GM18517 (cell line): Measurements from ENCODE around the gene TRMT112.
"Not testable (repeated sequence)": the region's sequence is repeated elsewhere in the genome, so short reads cannot be mapped to it uniquely, and the experiment has no call there.

Experiments used
- ATAC-seq: cut with Tn5 transposase; IDR thresholded peaks from one replicate; pipeline ENCODE4 v1.9.1; 2021; ENCODE audit warnings: mild to moderate bottlenecking, moderate library complexity; ENCODE audit not compliant: unreplicated experiment

The TRMT112 gene

DNA sequence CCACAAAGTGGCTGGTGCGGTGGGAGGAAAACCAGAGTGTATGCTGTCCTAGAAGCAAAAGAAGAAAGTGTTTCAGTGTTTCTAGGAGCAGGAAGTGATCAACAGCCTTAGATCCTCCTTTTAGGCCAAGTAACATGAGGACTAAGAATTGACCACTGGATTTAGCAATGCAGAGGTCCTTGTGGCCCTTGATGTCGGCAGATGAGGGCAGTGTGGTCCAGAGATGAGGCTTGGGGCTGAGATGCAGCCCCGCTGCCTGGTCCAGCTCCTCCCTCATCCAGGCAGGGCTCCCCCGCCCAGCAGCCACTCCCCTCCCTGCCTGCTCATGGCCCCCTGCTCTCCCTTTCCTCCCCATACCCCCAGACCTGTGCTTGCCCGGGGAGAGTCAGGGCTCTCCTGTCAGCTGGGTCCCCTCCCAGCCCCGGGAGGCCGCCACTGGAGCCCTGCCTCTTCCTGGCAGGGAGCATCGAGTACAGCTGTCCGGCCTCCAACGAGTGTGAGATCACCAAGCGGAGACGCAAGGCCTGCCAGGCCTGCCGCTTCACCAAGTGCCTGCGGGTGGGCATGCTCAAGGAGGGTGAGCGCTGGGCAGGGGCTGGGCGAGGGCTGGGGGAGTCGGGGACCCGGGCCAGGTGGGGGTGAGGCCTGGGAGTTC lies 3.7 kb downstream of the TRMT112 start:
- no peak for ATAC-seq

DNA sequence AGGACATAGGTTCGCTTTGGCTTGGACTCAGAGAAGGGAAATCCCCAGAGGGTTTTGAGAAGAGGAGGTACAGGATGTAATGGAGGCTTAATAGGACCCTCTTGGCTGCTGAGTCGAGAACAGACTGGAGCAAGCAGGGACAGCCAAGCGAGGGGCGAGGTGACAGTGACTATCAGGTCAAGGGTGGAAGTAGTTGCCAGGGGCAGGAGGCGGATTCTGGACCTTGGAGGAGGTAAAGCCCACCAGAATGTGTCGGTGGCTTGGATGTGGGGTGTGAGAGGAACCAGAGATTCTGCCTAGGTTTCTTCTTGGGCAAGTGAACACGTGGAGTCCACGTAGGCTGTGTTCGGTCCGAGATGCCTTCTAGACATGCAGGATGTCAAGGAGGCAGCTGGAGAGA lies 4.4 kb downstream of the TRMT112 start:
- ATAC-seq = no peak

DNA sequence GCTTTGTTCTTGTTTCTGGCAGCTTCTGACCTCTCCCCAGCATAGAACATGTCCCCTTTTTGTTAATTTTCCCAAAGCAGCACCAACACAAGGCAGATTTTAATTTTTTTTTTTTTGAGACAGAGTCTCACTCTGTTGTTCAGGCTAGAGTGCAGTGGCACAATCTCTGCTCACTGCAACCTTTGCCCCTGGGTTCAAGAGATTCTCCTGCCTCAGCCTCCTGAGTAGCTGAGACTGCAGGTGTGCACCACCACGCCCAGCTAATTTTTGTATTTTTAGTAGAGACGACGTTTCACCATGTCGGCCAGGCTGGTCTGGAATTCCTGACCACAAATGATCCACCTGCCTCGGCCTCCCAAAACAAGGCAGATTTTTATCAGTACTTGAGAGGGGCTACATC lies 9.6 kb downstream of the TRMT112 start:
- not testable (repeated sequence) for ATAC-seq

DNA sequence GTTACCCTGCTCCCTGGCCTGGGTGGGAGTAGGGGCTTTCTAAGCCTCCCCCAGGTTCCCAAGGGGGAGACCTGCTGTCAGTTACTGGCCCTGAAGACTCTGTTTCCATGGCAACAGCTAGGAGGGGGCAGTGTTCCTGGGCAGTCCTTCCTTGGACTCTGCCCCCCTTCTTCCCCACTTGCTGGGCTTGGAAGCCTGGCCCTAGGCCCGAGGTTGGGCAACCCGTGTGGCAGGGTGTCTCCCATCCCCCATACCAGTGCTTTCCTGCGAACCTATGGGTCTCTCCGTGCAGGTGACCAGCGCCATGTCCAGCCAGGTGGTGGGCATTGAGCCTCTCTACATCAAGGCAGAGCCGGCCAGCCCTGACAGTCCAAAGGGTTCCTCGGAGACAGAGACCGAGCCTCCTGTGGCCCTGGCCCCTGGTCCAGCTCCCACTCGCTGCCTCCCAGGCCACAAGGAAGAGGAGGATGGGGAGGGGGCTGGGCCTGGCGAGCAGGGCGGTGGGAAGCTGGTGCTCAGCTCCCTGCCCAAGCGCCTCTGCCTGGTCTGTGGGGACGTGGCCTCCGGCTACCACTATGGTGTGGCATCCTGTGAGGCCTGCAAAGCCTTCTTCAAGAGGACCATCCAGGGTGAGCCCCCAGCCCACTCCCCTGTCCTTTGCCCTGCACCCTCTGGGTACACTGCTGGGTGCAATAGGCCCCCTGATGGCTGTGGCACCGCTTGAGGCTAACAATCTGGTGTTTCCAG lies 10.3 kb downstream of the TRMT112 start:
- no peak for ATAC-seq

DNA sequence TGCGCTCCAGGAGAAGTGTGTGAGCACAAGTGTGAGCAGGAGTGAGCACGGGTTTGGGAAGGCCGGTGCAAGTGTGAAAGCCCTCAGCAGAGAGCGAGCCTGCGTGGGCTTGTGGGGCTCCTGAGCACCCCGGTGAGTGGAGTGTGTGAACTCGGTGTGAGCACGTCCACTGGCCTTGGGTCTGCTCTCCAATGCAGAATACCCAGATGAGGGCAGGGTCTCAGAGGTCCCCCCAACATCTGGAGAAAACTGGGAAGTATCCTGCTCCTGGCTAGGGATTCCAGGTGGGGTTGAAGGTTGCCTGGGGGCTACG lies 10.8 kb downstream of the TRMT112 start:
- ATAC-seq = no peak

DNA sequence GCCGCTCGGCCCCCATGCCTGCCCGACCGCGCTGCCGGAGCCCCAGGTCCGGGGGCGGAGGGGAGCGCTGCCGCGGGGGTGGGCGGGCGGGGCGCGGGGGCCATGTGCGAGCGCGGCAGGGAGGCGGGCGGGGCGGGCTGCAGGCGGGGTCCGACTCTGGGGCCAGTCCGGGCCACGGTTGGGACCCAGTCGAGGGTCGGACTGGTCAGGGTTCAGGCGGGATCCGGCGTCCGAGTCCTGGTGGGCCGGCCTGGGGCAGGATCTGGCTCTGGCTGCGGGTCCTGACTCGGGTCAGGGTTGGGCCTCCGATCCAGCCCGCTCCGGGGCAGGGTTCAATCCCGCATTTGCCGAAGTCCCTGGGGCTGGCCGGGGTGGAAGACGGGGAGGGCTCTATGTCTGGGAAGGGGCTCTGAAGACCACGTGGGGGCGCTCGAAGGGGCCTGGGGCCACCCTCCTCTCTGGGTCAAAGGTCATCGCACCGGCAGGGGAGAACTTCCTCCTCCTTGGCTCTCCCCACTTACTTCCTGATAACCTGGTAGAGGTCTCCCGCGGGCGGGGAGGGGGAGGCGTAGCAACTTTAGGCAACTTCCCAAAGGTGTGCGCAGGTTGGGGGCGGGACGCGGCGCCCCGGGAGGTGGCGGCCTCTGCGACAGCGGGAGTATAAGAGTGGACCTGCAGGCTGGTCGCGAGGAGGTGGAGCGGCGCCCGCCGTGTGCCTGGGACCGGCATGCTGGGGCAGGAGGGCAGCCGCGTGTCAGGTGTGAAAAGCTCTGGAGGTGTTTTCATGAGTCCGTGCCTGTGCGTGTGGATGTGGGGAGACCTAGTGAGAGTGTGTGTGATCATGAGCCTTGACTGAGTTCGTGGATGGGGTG lies 11.4 kb downstream of the TRMT112 start:
- peak; percentile 31 for ATAC-seq

DNA sequence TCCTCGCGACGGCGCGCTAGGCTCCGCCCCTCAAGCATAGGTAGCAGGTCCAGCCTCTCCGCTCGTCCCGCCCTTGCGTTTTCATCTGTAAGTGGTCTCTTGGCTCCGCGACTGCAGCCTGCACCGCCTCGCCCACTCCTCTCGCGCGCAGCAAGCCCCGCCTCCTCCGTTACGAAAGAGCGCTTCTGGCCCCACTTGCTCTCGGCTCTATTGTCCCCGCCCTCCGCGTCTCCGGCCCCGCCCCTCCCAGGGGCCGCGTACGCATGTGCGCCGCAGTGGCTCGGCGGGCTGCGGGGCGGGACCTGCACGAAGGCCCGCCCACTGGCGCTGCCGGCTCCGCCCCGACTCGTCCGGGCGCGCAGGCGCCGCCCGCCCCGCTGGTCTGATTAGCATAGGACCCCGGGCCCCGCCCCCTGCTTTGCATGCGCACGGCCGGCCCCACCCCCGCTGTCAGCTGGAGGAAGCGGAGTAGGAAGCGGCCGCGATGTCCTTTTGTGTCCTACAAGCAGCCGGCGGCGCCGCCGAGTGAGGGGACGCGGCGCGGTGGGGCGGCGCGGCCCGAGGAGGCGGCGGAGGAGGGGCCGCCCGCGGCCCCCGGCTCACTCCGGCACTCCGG lies 12.2 kb downstream of the TRMT112 start, which contains the start of gene ESRRA:
TSS of gene ESRRA (plus strand) at position 450 of the 616 bp plus-strand sequence. CDS start 1,656 bp downstream, outside the sequence.
- peak; percentile 75 for ATAC-seq

DNA sequence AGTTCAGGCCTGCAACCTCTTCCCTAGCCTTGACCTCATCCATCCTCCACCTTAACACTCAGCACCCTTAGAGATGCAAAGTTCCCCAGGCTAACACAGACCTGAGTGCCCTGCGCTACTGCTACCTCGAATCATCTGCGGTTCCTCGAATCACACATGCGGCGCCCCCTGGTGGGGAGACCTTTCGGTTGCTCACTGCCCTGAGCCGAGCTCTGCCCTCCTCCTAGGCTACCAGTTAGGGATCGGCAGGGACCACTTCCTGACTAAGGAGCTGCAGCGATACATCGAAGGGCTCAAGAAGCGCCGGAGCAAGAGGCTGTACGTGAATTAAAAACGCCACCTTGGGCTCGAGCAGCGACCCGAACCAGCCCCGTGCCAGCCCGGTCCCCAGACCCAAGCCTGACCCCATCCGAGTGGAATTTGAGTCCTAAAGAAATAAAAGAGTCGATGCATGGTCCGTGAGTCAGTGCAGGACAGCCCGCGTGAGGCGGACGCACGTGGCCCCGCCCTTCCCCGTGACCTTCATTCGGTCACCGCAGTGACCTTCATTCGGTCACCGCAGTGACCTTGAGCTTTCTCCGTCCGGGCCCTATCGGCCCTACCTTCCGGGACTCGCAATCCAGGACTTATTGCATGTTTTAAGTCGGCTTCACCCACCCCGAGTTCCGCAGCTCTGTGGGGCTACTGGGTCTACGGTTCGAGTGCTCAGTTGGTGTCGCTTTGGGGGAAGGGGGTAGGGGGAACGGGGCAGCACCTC lies 12.9 kb downstream of the TRMT112 start:
- ATAC-seq = peak; percentile 42

DNA sequence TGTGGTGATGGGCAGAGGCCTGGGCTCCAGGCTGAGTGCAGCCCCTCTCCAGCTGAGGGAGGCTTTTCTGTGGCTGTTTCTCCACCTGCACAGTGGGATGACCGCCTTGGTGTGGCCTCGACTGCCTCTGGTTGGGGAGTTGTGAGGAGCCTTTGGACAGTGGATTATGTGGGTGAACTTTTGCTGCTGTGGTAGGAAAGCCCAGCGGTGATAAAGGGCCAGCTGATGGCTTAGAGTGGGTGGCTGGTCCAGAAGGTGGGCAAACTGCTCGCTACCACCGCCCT lies 13.4 kb downstream of the TRMT112 start:
- no peak for ATAC-seq

DNA sequence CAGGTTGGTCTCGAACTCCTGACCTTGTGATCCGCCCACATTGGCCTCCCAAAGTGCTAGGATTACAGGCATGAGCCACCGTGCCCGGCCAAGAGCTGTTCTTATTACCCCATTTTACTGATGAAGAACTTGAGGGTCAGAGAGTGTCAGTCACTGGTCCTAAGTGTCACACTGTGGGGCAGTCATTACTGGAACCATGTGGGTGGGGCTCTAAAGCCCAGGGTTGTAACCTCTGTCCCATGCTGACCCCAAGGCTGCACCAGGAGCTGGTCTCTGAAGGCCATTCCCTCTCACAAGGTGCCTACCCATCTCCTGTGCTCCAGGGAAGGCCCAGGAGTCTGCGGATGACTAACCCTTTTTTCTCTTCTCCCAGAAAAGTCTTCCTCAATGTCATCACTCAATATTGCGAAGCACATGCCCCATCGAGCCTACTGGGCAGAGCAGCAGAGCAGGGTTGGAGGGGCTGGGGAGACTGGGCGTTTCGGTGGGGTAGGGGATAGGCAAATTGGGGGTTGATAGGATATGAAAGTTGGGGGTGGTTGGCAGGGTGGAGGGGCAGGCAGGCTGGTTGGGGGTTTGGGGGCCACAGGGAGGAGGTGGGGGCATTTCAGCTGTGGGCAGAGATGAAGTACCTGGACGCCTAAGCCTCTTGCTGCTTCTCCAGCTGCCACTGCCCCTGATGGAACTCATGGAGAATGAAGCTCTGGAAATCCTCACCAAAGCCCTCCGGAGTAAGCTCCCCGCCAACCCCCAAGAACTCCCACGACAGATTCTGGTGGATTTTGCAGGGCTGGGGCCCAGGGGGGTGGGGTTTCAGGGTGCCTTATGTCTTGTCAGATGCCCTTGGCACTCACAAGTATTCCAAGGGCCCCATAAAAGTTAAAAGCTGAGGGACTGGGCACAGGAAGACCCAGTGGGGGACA lies 14.0 kb downstream of the TRMT112 start:
- no peak for ATAC-seq

DNA sequence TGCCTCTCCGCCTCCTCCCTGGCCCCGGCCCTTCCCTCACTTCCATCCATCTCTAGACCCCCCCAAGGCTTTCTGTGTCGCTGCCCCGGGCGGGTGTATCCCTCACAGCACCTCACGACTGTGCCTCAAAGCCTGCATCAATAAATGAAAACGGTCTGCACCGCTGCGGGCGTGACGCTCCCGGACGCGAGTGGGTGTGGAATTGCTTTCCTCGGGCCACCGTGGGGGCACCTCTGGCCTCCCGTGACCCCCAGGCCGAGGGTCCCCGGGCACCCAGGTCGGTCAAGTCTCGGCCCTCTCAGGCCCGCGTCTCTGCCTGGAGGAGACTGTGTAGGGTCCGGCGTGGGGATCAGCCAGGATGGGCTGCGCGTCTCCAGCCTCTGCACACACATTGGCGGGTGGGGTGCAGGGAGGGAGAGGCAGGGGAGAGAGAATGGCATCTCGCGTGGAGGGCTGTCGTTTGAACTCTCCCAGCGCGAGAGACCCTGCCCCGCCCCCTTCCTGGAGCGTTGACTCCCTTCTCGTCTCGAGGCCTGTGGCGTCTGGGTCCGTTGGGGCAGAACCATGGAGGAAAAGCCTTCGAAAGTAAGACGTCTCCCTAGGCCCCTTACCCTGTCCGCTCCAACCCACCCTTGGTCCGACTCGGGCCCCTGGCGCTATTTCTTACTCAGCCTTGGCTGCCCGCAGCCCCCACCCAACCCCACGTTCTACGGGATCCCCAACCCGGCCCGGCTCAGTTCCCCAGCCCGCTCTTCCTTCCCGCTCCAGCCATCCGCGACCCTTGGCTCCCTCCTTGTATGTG lies 17.3 kb downstream of the TRMT112 start, which contains the start of gene CATSPERZ:
TSS of gene CATSPERZ (plus strand) at position 512 of the 802 bp plus-strand sequence. CDS start at position 565, 53 bp downstream.
- ATAC-seq = no peak

DNA sequence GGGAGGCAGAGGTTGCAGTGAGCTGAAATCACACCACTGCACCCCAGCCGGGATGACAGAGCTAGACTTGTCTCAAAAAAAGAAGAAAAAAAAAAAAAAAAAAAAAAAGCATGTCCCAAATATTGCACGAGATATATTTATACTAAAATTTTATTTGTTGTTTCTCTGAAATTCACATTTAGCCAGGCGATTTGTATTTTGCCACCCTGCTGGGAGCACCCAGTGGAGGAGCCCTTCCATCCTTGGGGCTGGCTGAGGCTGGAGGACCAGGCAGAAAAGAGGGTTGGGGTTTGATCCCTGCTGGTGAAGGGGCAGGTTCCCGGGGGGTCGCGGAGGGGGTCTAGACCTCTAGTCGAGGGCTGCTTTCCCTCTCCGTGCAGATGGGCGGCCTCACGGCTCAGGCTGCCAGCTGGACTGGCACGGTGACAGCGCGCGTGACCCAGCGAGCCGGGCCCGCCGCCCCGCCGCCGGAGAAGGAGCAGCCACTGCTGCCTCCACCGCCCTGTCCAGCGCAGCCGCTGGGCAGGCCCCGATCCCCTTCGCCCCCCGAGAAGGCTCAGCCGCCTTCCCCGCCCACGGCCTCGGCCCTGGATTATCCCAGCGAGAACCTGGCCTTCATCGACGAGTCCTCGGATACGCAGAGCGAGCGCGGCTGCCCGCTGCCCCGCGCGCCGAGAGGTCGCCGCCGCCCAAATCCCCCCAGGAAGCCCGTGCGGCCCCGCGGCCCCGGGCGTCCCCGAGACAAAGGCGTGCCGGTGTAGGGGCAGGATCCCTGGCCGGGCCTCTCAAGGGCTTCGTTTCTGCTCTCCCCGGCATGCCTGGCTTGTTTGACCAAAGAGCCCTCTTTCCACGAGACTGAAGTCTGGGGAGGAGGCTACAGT lies 18.2 kb downstream of the TRMT112 start:
- ATAC-seq = no peak

DNA sequence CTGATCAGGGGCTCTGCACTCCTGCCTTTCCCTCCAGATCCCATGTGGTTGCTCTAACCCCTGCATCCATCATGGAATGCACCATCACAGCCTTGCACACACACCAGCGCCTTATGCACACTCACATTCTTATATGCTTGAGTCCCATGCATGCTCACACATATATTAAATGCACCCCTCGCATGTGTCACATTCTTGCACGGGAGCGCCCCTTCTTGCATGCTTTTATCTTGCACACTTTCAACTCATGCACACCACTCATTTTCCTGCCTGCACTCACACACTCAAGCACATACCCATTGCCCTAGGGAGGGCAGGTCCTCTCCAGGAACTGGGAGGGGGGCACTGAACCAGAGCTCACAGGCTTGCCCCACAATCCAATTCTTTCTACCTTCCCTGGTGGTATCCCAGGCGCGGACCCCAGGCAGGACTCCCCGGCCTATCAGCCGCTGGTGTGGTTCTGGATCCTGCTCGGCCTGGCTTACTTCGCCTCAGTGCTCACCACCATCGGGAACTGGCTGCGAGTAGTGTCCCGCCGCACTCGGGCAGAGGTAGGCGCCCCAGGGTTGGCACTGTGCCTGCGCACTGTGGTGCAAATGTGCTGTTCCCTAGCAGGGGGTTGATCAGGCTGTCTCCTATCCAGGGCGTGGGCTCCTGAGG lies 19.5 kb downstream of the TRMT112 start:
- ATAC-seq = no peak

DNA sequence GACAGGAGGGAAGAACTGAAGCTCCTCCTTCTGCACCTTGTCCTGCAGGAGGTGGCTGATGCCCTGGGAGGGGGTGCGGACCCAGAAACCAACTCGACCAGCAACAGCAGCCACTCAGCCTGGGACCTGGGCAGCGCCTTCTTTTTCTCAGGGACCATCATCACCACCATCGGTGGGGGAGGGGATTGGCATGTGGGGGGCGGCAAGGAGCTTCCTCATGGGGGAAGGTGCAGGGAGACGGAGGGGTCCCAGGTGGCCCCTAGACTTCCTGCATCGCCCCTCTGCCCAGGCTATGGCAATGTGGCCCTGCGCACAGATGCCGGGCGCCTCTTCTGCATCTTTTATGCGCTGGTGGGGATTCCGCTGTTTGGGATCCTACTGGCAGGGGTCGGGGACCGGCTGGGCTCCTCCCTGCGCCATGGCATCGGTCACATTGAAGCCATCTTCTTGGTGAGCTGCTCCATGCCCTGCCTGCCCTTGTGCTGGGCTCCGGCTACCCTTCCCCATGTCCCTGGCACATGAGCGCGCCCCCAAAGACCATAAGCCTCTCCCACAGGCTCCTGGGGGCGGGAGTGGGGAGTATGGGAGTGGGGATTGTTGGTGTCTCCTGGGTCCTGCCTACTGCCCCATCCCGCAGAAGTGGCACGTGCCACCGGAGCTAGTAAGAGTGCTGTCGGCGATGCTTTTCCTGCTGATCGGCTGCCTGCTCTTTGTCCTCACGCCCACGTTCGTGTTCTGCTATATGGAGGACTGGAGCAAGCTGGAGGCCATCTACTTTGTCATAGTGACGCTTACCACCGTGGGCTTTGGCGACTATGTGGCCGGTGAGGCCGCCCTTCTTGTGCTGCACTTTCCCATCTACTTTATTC lies 20.3 kb downstream of the TRMT112 start:
- ATAC-seq = no peak

DNA sequence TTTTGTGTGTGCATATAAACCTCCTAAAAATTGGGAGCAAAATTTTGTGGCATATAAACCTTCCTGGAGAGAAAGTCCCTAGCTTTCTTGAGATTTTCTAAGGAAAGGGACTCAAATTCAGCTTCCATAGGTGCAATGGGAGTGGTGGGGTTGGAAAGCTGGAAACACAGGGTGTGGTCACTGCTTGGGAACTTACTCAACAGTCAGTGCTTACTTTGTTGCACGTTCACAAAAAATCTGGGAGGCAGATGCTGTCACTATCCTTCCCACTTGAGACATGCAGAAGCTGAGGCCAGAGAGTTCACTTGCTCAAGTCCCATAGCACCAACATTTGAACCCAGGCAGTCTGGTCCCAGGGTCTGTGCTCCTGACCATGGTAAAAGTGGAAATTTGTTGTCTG lies 21.1 kb downstream of the TRMT112 start:
- ATAC-seq = no peak

DNA sequence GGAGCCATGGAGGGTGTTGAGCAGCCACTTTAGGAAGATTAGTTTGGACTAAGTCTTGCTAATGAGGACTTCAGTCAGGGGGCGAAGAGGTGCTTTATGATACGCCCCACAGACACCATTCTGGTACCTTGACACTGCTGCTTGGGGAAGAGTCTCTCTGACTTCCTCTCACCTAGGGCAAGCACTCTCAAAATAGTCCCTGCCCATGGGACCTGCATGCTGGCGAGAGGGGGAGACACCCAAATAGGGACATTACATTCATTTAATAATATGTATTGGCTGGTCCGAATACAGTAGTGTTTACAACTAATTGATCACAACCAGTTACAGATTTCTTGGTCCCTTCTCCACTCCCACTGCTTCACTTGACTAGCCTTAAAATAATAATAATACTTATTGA lies 21.6 kb downstream of the TRMT112 start:
- ATAC-seq = no peak
